OCI-LY1 (cell line): ENCODE measurements around the gene IL11.

Experiments used
- H2AFZ ChIP-seq: fragments of 200-600 bp; sonication (generic), shearing (Covaris generic); 2 replicates; pipeline ENCODE4 v1.6.0; 2014; ENCODE audit warnings: antibody characterized with exemption, mild to moderate bottlenecking, low read length
- H3F3A ChIP-seq: fragments of 200-600 bp; sonication (generic), shearing (Covaris generic); 2 replicates; pipeline ENCODE4 v1.6.0; 2014; ENCODE audit warnings: mild to moderate bottlenecking, antibody characterized with exemption, low read length, moderate library complexity; ENCODE audit not compliant: insufficient read depth
- H3K27ac ChIP-seq: fragments of 200-600 bp; sonication (generic); 2 replicates; pipeline ENCODE4 v1.5.1; 2014; ENCODE audit warnings: low read length, mixed run types, mild to moderate bottlenecking, low read depth; ENCODE audit not compliant: poor library complexity, severe bottlenecking
- H3K27me3 ChIP-seq: fragments of 200-600 bp; sonication (generic); 2 replicates; pipeline ENCODE4 v1.6.0; 2014; ENCODE audit warnings: antibody characterized with exemption, mild to moderate bottlenecking, low read length, moderate library complexity; ENCODE audit not compliant: insufficient read depth
- H3K36me3 ChIP-seq: fragments of 200-600 bp; sonication (generic); 2 replicates; pipeline ENCODE4 v1.6.1; 2014; ENCODE audit warnings: mild to moderate bottlenecking, antibody characterized with exemption, low read length, moderate library complexity, mixed read lengths; ENCODE audit not compliant: insufficient read depth
- H3K4me1 ChIP-seq: fragments of 200-600 bp; sonication (generic); 2 replicates; pipeline ENCODE4 v1.5.1; 2014; ENCODE audit warnings: mild to moderate bottlenecking, low read length, moderate library complexity; ENCODE audit not compliant: insufficient read depth, severe bottlenecking
- H3K4me2 ChIP-seq: fragments of 200-600 bp; sonication (generic), shearing (Covaris generic); 2 replicates; pipeline ENCODE4 v1.6.1; 2014; ENCODE audit warnings: low read length
- H3K4me3 ChIP-seq: fragments of 200-600 bp; sonication (generic); 2 replicates; pipeline ENCODE4 v1.5.1; 2014; ENCODE audit warnings: low read length, low read depth, mild to moderate bottlenecking, mixed read lengths; ENCODE audit not compliant: poor library complexity, severe bottlenecking
- H3K79me2 ChIP-seq: fragments of 200-600 bp; shearing (Covaris generic); 2 replicates; pipeline ENCODE4 v1.6.1; 2016; ENCODE audit warnings: mixed run types, low read length, mixed read lengths; ENCODE audit not compliant: insufficient read depth
- H3K9ac ChIP-seq: fragments of 200-600 bp; sonication (generic), shearing (Covaris generic); 2 replicates; pipeline ENCODE4 v1.6.1; 2014; ENCODE audit warnings: mild to moderate bottlenecking, low read length, mixed read lengths
- H3K9me2 ChIP-seq: fragments of 200-600 bp; sonication (generic), shearing (Covaris generic); 2 replicates; pipeline ENCODE4 v1.6.1; 2014; ENCODE audit warnings: low read depth, mild to moderate bottlenecking, low read length, mixed read lengths
- H3K9me3 ChIP-seq: fragments of 200-600 bp; shearing (Covaris generic); 2 replicates; pipeline ENCODE4 v1.6.1; 2014; ENCODE audit warnings: low read length, mixed read lengths
- H4K20me1 ChIP-seq: fragments of 200-600 bp; sonication (generic), shearing (Covaris generic); 2 replicates; pipeline ENCODE4 v1.6.0; 2016; ENCODE audit warnings: mild to moderate bottlenecking, low read length; ENCODE audit not compliant: insufficient read depth
- CTCF ChIP-seq: fragments of 200-600 bp; sonication (generic), shearing (Covaris generic); IDR thresholded peaks from 2 replicates; pipeline ENCODE4 v1.5.1; 2017; ENCODE audit warnings: mild to moderate bottlenecking, antibody characterized with exemption, low read length, moderate library complexity, mixed read lengths
- EZH2 ChIP-seq: fragments of 200-600 bp; sonication (generic), shearing (Covaris generic); IDR thresholded peaks from 2 replicates; pipeline ENCODE4 v1.8.0; 2017; ENCODE audit warnings: borderline replicate concordance, mixed run types, mild to moderate bottlenecking, antibody characterized with exemption, low read length, moderate library complexity, mixed read lengths

The IL11 gene

GRCh38 chr19:55379174-55379573 lies 8.9 kb upstream of the IL11 start:
- TF ChIP-seq CTCF = no peak
- no peak for TF ChIP-seq EZH2
- Histone ChIP-seq H3K79me2 (no peaks in the 10 kb centered on the region), H3K36me3 (no peaks in the 10 kb centered on the region; the same call in 1 of the 2 replicates), H3K9ac (no peak overlapping the region), H3K4me2 (no peak overlapping the region), H4K20me1 (no peaks in the 10 kb centered on the region), H3K9me2 (no peaks in the 10 kb centered on the region), H3K27ac (no peak overlapping the region), H2AFZ (no peak overlapping the region), H3K9me3 (no peaks in the 10 kb centered on the region), H3K4me3 (no peak overlapping the region), H3K4me1 (peaks cover 6% of the 10 kb centered on the region), H3F3A (no peaks in the 10 kb centered on the region), H3K27me3 (0 out of 2 replicates have a peak, but pooled peaks cover 11% of the 10 kb centered on the region)

- Histone ChIP-seq H3K4me1 (no peaks in the 10 kb centered on the region), H3K9me3 (no peaks in the 10 kb centered on the region), H2AFZ (no peak overlapping the region), H3K36me3 (no peaks in the 10 kb centered on the region), H3K4me3 (no peak overlapping the region), H3K9me2 (no peaks in the 10 kb centered on the region), H3K27ac (no peak overlapping the region), H3K79me2 (no peaks in the 10 kb centered on the region), H3F3A (no peaks in the 10 kb centered on the region), H4K20me1 (no peaks in the 10 kb centered on the region), H3K9ac (no peak overlapping the region), H3K27me3 (0 out of 2 replicates have a peak, but pooled peaks cover 11% of the 10 kb centered on the region), H3K4me2 (no peak overlapping the region)
- TF ChIP-seq CTCF (no peak), EZH2 (no peak)
Observed at GRCh38 chr19:55377356-55378131, 7.3 kb upstream of the IL11 start.

GRCh38 chr19:55376241-55376933 lies 6.1 kb upstream of the IL11 start, which contains the start of gene TMEM190:
Gene TMEM190 (plus strand): TSS chr19:55376826. CDS start chr19:55376854, 28 bp downstream.
- no peak within 1 kb of the TSS for H2AFZ ChIP-seq
- H3K4me3 ChIP-seq = no peak within 1 kb of the TSS
- H3F3A ChIP-seq = no peaks in the 10 kb centered on the region
- no peak within 1 kb of the TSS for H3K9ac ChIP-seq
- peaks cover 18% of the 10 kb centered on the region; the same call in 1 of the 2 replicates for H3K27me3 ChIP-seq
- no peaks in the 10 kb centered on the region for H4K20me1 ChIP-seq
- H3K79me2 ChIP-seq = no peaks in the 10 kb centered on the region
- H3K9me2 ChIP-seq = no peaks in the 10 kb centered on the region
- no peak within 1 kb of the TSS for H3K4me2 ChIP-seq
- no peaks in the 10 kb centered on the region for H3K36me3 ChIP-seq
- no peak within 1 kb of the TSS for H3K27ac ChIP-seq
- TF ChIP-seq EZH2 (no peak), CTCF (no peak)
- H3K9me3 ChIP-seq = no peaks in the 10 kb centered on the region
- no peaks in the 10 kb centered on the region for H3K4me1 ChIP-seq
